ENCODE data around the gene TNRC18. TPM values are rescaled to one million over a fixed set of nuclear protein-coding genes. Genes with fewer than 3 reads are reported as not detected.

TNRC18 gene
- total RNA-seq, 4 donors from 2014 or later: 17.9 to 75.5 (median 48.4) TPM

- Histone ChIP-seq H3K27ac (peak overlapping the region in 3 of 4 donors; percentile 25 to 26 (median 26)), H3K9me3 (no peaks in the 10 kb centered on the region), H3K4me1 (peaks cover 0 to 63% (median 13%) of the 10 kb centered on the region in 3 donors), H3K27me3 (no peaks in the 10 kb centered on the region), H3K4me3 (no peak overlapping the region), H3K36me3 (peaks cover 0 to 38% (median 0%) of the 10 kb centered on the region in 3 donors)
- intact Hi-C loops (cut with DNase I): no loop called here
- 67 to 75% methylated on average over 8 to 9 of the region's 24 CpGs for WGBS, 2 donors
- no peak for TF ChIP-seq POLR2A (IDR thresholded peaks at IDR 0.05)
- no peak for TF ChIP-seq CTCF (IDR thresholded peaks at IDR 0.05)
- no peak for DNase-seq
Measured at GRCh38 chr7:5406957-5407945, 16.4 kb downstream of the TNRC18 start.

GRCh38 chr7:5404421-5404826 lies 19.2 kb downstream of the TNRC18 start:
- Histone ChIP-seq H3K4me3 (no peak overlapping the region), H3K4me1 (peaks cover 0 to 65% (median 13%) of the 10 kb centered on the region in 3 donors)

GRCh38 chr7:5403442-5403841 lies 20.2 kb downstream of the TNRC18 start:
- intact Hi-C loops (cut with DNase I): no loop called here
- Histone ChIP-seq H3K4me1 (peaks cover 0 to 55% (median 7%) of the 10 kb centered on the region in 3 donors), H3K27me3 (no peaks in the 10 kb centered on the region), H3K4me3 (no peak overlapping the region), H3K27ac (no peak overlapping the region), H3K9me3 (no peaks in the 10 kb centered on the region), H3K36me3 (peaks cover 0 to 51% (median 0%) of the 10 kb centered on the region in 3 donors)
- DNase-seq: no peak
- WGBS, 2 donors: 66 to 90% methylated on average over 5 to 6 of the region's 6 CpGs
- TF ChIP-seq CTCF (IDR thresholded peaks at IDR 0.05) (no peak), POLR2A (IDR thresholded peaks at IDR 0.05) (no peak)

More at GRCh38 chr7:5404421-5404826, 19.2 kb downstream of the TNRC18 start:
- Histone ChIP-seq H3K27ac (peak overlapping the region in 1 of 4 donors; percentile 61), H3K27me3 (no peaks in the 10 kb centered on the region), H3K9me3 (no peaks in the 10 kb centered on the region), H3K36me3 (peaks cover 0 to 51% (median 0%) of the 10 kb centered on the region in 3 donors)
- no peak for DNase-seq
- intact Hi-C loops (cut with DNase I): no loop called here
- TF ChIP-seq CTCF (IDR thresholded peaks at IDR 0.05) (no peak), POLR2A (IDR thresholded peaks at IDR 0.05) (no peak)
- 56 to 70% methylated on average over 7 to 8 of the region's 8 CpGs for WGBS, 2 donors

DNA sequence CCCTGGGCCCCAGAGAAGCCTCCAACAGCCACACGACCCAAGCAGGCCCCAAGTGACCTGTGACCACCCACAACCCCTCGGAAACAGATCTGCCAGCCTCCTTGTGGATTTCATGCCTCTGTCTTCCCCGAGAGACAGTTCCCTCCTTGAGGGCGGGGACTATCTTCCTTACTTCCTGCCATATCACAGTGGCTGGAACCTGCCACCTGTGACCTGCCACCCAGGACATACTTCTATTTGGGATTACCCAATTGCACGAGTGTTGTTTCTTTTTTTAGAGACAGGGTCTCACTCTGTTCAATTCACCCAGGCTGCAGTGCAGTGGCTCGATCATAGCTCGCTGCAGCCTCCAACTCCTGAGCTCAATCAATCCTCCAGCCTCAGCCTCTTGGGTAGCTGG lies 25.9 kb downstream of the TNRC18 start:
- peaks cover 11 to 38% (median 14%) of the 10 kb centered on the region in 3 donors for H3K36me3 ChIP-seq
- TF ChIP-seq POLR2A (IDR thresholded peaks at IDR 0.05) (no peak), CTCF (IDR thresholded peaks at IDR 0.05) (no peak)
- H3K27me3 ChIP-seq: no peaks in the 10 kb centered on the region
- intact Hi-C loops (cut with DNase I): loop anchor here (10.0 kb wide), 1 partner anchor 47 kb away; no protein-coding TSS in a partner anchor
- H3K4me1 ChIP-seq: peaks cover 24 to 62% (median 26%) of the 10 kb centered on the region in 3 donors
- H3K4me3 ChIP-seq: peak overlapping the region in 3 of 4 donors; percentile 48 to 73 (median 52)
- H3K9me3 ChIP-seq: no peaks in the 10 kb centered on the region
- 42 to 53% methylated on average over 6 to 7 of the region's 7 CpGs for WGBS, 2 donors
- no peak for DNase-seq
- peak overlapping the region; percentile 87 to 94 (median 92) for H3K27ac ChIP-seq

Measured in esophagus squamous epithelium (tissue), 5 donors.